NCI-H128 (cell line): ENCODE results near the gene PRDM7.
"Not testable (repeated sequence)": the region's sequence is repeated elsewhere in the genome, so short reads cannot be mapped to it uniquely, and the experiment has no call there.

Experiments
- DNase-seq: peaks from one replicate; lab custom pipeline; 2025; ENCODE audit not compliant: unreplicated experiment; lab: John Stamatoyannopoulos, UW

Gene PRDM7

GRCh38 chr16:90015586-90016338 lies 61.4 kb downstream of the PRDM7 start:
- no peak for DNase-seq

- no peak for DNase-seq
These were observed 64.0 kb downstream of the PRDM7 start for GRCh38 chr16:90012991-90013745.

- DNase-seq, result no peak
These were observed 65.1 kb downstream of the PRDM7 start for GRCh38 chr16:90011908-90012501.

GRCh38 chr16:90011508-90011819 lies 65.7 kb downstream of the PRDM7 start:
- no peak for DNase-seq

GRCh38 chr16:90010676-90011507 lies 66.2 kb downstream of the PRDM7 start:
- DNase-seq, result no peak

- DNase-seq, result no peak
These were observed 67.8 kb downstream of the PRDM7 start for GRCh38 chr16:90009172-90009899.

GRCh38 chr16:90008708-90009145 lies 68.4 kb downstream of the PRDM7 start:
- DNase-seq, result no peak

GRCh38 chr16:90007635-90008234 lies 69.4 kb downstream of the PRDM7 start:
- DNase-seq, result not testable (repeated sequence)

- no peak for DNase-seq
These were observed 70.1 kb downstream of the PRDM7 start for GRCh38 chr16:90007015-90007414.
